ENCODE measurements around the gene FER1L5.

Gene FER1L5

DNA sequence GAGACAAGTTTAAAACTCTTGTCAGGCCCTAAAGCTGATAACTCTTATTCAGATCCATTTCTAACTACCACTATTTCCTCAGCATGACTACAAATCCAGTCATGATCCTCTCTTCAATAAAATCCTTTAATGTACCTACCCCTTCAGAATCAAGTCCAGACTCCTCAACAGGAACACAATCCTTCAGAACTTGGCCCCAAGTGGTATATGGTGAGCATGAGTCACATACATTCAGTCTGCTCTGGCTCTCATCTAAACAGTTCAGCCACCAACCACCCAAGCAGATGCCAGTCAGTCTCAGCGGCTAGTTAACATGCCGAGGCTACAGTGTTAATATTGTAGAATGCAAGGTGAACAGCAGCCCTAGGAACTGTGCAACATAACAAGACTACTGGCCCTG, 87.6 kb downstream of the FER1L5 start:
- TF ChIP-seq CTCF (IDR thresholded peaks at IDR 0.05; ENCODE audit: borderline replicate concordance, insufficient read depth, low read depth, low read length), result no peak
- H3K4me3 ChIP-seq (ENCODE audit: low read depth, low read length), result no peak overlapping the region

DNA sequence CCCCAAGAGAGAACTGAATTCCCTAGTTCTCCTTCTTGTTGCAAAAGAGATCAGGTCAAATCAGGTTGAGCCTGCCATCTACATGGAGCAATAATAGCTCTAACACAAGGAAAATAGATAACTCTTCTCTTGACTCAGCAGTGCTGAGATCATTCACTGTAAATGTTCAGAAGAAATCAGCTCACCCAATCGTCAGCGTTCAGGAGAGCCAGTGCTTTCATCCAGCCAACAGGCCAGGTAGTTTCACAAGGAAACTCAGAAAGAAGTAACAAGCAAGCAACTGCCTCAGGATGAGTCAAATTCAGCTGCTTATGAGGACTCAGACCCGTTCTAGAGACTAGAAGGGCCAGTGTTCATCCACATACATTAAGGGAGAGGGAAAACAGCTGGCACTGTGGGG, 91.4 kb downstream of the FER1L5 start:
- no peak for TF ChIP-seq CTCF (IDR thresholded peaks at IDR 0.05; ENCODE audit: borderline replicate concordance, insufficient read depth, low read depth, low read length)
- no peak overlapping the region for H3K4me3 ChIP-seq (ENCODE audit: low read depth, low read length)

GRCh38 chr2:96734880-96735583, 92.5 kb downstream of the FER1L5 start:
- no peak for TF ChIP-seq CTCF (IDR thresholded peaks at IDR 0.05; ENCODE audit: borderline replicate concordance, insufficient read depth, low read depth, low read length)
- no peak overlapping the region for H3K4me3 ChIP-seq (ENCODE audit: low read depth, low read length)

- TF ChIP-seq CTCF (IDR thresholded peaks at IDR 0.05; ENCODE audit: borderline replicate concordance, insufficient read depth, low read depth, low read length), result no peak
- no peak overlapping the region for H3K4me3 ChIP-seq (ENCODE audit: low read depth, low read length)
Measured at GRCh38 chr2:96737251-96737650, 94.7 kb downstream of the FER1L5 start.

GRCh38 chr2:96737831-96738230, 95.3 kb downstream of the FER1L5 start:
- no peak overlapping the region for H3K4me3 ChIP-seq (ENCODE audit: low read depth, low read length)
- no peak for TF ChIP-seq CTCF (IDR thresholded peaks at IDR 0.05; ENCODE audit: borderline replicate concordance, insufficient read depth, low read depth, low read length)

- peak overlapping the region; percentile 79 for H3K4me3 ChIP-seq (ENCODE audit: low read depth, low read length)
- TF ChIP-seq CTCF (IDR thresholded peaks at IDR 0.05; ENCODE audit: borderline replicate concordance, insufficient read depth, low read depth, low read length), result no peak
Measured at GRCh38 chr2:96739076-96739632, 96.6 kb downstream of the FER1L5 start.
